Epithelial cell of proximal tubule (primary cell): ENCODE results near the gene CD300LF. TPM values are rescaled to one million over a fixed set of nuclear protein-coding genes. Genes with fewer than 3 reads are reported as not detected.

Experiments
- DNase-seq: peaks from one replicate; pipeline ENCODE4 v3.0.0-alpha.2; 2011; ENCODE audit warnings: low read depth
- H3K4me3 ChIP-seq: 2 replicates; pipeline ENCODE4 v1.5.1; 2011; ENCODE audit warnings: low read depth, mild to moderate bottlenecking, low read length
- CTCF ChIP-seq: conservative IDR thresholded peaks from 2 replicates; pipeline ENCODE4 v1.5.1; 2012; ENCODE audit warnings: low read depth, mild to moderate bottlenecking, low read length
- total RNA-seq: library from RNA; depleted of rRNA; stranded (reverse); fragments of >200 nt; gene quantifications from 2 replicates; pipeline ENCODE4 v1.2.3, GENCODE V29; 2015

CD300LF gene
- total RNA-seq, 1 donor from 2014 or later: not detected

- no peak overlapping the region for H3K4me3 ChIP-seq
- no peak for DNase-seq
- TF ChIP-seq CTCF: no peak
Observed at GRCh38 chr17:74723891-74724290, 11.2 kb upstream of the CD300LF start.

- DNase-seq: no peak
- H3K4me3 ChIP-seq: no peak overlapping the region
- no peak for TF ChIP-seq CTCF
Observed at GRCh38 chr17:74722782-74723181, 10.1 kb upstream of the CD300LF start.

- no peak overlapping the region for H3K4me3 ChIP-seq
- TF ChIP-seq CTCF: no peak
- DNase-seq: no peak
Observed at GRCh38 chr17:74720506-74720905, 7.8 kb upstream of the CD300LF start.

GRCh38 chr17:74715144-74715543 lies 2.4 kb upstream of the CD300LF start:
- no peak overlapping the region for H3K4me3 ChIP-seq
- no peak for DNase-seq
- TF ChIP-seq CTCF: no peak

GRCh38 chr17:74713171-74713755 lies 540 bp upstream of the CD300LF start:
- no peak for DNase-seq
- no peak for TF ChIP-seq CTCF
- no peak overlapping the region for H3K4me3 ChIP-seq

GRCh38 chr17:74712301-74712700 lies 422 bp downstream of the CD300LF start:
- TF ChIP-seq CTCF: no peak
- DNase-seq: no peak
- H3K4me3 ChIP-seq: no peak overlapping the region

- no peak for DNase-seq
- no peak for TF ChIP-seq CTCF
Observed at GRCh38 chr17:74711058-74711824, 1.5 kb downstream of the CD300LF start.

More at GRCh38 chr17:74711058-74711824, 1.5 kb downstream of the CD300LF start:
- no peak overlapping the region for H3K4me3 ChIP-seq
